AG10803 (cell line): Measurements from ENCODE around the gene CYB5RL.

Experiments used
- DNase-seq: peaks from one replicate; pipeline ENCODE4 v3.0.0; 2010; ENCODE audit warnings: low read depth
- H3K4me3 ChIP-seq: 2 replicates; pipeline ENCODE4 v1.5.1; 2011; ENCODE audit warnings: mild to moderate bottlenecking, low read length, control low read depth
- TF ChIP-seq, protein P1 (sequence below): conservative IDR thresholded peaks from 2 replicates; pipeline ENCODE4 v1.5.1; 2011; ENCODE audit warnings: mild to moderate bottlenecking, low read length, control low read depth, inconsistent platforms

Gene CYB5RL

DNA sequence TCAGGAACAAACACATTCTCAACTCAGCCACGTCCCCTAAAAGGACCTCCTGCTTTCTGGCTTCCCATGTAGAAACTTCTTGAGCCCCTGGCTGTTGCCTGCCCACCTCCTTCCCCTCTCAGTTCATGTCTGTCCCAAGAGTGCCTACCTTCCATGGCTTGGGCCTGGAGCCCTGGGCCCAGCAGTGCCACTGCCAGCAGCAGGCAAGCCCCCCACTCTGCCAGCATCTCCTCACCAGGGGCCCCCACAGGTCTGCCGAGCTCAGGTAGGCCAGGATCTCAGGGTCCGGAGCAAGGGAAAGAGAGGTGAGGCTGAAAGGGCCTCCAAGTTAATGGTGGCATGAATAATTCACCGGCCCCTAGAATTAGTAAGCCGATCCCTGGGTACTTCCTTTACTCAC is 47.1 kb downstream of the CYB5RL start, which contains the start of gene CDCP2:
CDCP2 (minus strand) TSS at position 305 of the 400 bp plus-strand sequence; CDS start at position 227, 78 bp downstream.
- TF ChIP-seq, protein P1, sequence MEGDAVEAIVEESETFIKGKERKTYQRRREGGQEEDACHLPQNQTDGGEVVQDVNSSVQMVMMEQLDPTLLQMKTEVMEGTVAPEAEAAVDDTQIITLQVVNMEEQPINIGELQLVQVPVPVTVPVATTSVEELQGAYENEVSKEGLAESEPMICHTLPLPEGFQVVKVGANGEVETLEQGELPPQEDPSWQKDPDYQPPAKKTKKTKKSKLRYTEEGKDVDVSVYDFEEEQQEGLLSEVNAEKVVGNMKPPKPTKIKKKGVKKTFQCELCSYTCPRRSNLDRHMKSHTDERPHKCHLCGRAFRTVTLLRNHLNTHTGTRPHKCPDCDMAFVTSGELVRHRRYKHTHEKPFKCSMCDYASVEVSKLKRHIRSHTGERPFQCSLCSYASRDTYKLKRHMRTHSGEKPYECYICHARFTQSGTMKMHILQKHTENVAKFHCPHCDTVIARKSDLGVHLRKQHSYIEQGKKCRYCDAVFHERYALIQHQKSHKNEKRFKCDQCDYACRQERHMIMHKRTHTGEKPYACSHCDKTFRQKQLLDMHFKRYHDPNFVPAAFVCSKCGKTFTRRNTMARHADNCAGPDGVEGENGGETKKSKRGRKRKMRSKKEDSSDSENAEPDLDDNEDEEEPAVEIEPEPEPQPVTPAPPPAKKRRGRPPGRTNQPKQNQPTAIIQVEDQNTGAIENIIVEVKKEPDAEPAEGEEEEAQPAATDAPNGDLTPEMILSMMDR: no peak
- H3K4me3 ChIP-seq: peak within 1 kb of the TSS; percentile 17
- no peak for DNase-seq

GRCh38 chr1:54151013-54151412 is 48.8 kb downstream of the CYB5RL start:
- TF ChIP-seq, protein P1: no peak
- DNase-seq: no peak
- no peak overlapping the region for H3K4me3 ChIP-seq
